Limb (tissue), 2 donors: Measurements from ENCODE around the gene BGN.

Source experiments
- DNase-seq, 2 donors: peaks; one replicate each; pipeline ENCODE4 v3.0.0-alpha.2; 2016; ENCODE audit errors: extremely low spot score in 2 of 2

BGN gene

DNA sequence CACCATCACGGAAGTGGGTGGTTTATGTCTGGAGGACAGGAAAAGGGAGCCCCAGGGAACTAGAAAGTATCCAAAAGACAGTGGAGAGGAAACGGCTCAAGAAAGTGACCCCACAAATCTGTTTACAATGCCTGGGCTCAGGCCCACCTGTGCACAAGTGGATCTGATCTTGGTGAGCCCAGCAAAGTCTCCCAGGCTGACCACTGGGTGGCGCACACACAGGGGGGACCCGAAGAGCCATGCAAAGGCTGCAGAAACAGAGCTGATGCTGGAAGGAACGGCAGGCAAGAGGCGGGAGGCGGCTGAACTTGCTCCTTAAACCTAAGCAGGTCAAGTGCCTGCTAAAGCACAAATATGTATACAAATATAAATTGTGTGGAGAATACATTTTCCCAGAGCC lies 34.0 kb upstream of the BGN start:
- peak in 1 of 2 donors; percentile 68 for DNase-seq

GRCh38 chrX:153462291-153462690 lies 32.5 kb upstream of the BGN start:
- DNase-seq = no peak

DNA sequence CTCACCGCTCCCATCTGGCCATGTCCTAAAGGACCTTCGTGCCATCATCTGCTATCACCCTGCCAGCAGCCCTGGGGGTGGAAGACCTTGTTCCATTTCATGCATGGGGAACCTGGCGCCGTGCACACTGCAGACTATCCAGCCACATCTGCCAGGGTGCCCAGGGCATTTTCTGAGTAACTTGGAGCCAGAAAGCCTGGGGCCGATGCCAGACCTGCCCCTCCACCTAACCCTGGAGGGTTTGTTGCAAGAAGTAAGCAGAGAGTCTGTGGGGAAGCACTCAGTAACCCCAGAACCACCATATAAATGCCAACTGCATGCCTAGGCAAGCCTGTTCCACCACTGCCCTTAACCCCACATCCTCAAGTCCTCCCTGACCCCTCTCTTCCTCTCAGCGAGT lies 31.7 kb upstream of the BGN start:
- DNase-seq = no peak

DNA sequence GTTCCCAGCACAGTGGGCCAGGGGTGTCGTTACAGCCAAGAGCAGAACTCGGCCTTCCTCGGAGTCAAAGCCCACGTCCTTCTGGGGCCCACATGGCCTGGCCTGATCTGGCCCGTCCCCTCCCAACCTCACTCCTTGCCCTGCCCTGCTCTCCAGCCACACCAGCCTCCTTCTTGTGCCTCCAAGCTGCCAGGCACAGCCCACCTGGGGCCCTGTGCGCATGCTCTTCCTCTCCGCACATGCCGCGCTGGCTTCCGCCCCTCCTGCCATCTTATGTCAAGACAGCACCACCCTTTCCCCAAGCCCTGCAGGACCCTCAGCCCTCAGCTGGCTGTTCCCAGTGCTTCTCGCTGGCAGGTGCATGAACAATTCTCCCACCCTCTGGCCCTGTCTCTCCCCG lies 31.2 kb upstream of the BGN start:
- DNase-seq = no peak

DNA sequence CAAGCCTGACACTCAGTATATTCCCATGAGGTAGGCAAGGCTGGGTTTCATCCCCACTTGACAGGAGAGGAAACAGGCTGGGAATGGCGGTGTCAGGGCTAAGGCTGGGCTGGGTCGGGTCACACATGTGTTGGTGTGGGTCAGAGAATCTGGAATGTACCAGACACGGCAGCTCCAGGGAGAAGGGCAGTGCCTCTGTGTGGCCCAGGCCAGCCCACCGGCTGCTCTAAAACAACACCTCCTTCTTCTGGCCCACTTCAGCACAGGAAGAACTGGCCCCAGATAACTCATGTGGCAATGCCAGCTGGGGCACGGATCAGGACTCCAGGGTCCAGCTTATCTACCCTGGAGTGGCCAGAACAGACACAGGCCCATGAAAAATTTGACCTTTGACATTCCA lies 30.7 kb upstream of the BGN start:
- no peak for DNase-seq

- no peak for DNase-seq
These were observed 28.9 kb upstream of the BGN start for GRCh38 chrX:153465691-153466380.

GRCh38 chrX:153468008-153468580 lies 26.7 kb upstream of the BGN start:
- no peak for DNase-seq

DNA sequence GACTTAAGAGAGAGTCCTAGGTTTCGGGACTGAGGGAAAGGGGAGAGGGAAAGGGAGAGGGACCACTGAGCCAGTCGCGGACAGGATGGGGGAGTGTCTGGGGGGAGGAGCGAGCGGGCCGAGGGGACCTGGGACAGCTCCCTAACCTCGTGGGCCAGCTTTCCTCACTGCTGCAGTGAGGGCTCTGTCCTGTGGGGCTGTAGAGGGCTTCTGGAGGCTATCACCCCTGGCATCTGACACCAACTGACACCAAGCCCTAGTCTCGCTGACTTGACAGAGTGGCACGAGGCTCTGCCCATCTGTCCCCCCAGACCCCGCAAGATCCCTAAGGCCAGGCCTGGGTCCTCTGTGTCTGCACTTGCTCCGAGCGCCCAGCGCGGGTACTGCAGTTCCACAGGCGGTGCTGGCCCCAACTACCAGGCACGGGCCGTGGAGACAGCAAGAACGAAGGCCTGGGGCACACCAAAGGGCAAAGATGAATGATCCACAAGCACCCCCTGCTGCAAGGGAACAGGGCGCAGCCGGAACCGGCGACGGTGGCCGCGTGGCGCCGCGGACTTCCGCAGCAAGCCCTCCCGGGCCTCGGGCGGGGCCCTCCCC lies 24.9 kb upstream of the BGN start:
- peak in 1 of 2 donors; percentile 52 for DNase-seq

GRCh38 chrX:153470411-153471363 lies 24.1 kb upstream of the BGN start, which contains the start of gene HAUS7:
Gene HAUS7 (minus strand): TSS chrX:153470576. CDS start chrX:153470557, 19 bp downstream.
- DNase-seq = peak; percentile 80 to 95

DNA sequence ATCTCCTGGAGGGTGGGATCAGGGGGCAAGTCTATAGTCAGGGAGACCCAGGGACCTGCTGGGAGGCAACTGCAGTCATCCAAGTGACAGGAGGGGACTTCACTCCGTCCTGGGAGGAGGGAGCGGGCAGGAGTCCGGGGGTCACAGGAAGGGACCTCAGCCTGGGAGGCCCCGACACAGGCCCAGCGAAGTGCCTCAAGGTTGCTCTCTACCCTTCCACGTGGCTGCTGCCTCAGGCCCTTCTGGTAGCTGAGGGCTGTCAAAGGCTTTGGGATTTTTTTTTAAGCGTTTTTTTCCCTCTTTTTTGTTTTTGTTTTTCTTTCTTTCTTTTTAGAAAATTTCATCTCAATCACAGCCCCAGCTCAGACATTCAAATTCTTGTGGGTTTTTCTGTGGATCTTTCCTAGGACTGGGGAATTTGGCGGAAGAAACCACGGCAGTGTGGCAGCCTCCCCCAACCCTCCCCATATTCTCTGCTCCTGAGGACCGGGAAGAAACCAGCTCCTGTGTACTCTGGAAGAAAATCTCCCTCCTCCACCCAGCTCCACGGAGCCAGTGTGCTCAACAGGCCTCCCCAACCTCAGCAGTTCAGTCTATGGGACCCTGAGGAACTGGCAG lies 23.0 kb upstream of the BGN start:
- DNase-seq = no peak

DNA sequence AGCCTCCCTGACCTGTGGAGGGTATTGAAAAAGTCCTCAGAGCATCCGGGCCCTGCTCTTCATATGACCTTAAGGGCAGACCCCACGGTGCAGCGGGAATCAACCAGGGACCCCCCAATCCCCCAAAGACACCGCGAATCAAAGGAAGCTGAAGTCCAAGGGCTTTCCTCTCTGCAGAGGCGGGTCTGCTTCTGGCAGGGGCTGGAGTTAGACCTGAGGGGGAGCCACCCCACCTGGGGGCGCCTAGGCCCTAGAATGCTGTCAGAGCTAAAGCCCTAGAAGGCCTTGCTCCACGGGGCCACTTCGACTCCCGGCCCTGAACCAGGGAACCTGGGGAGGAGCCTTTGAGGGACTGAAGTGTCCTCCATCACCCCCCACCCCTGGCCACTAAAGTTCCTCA lies 21.7 kb upstream of the BGN start:
- DNase-seq = no peak

GRCh38 chrX:153474266-153474665 lies 20.5 kb upstream of the BGN start:
- no peak for DNase-seq

DNA sequence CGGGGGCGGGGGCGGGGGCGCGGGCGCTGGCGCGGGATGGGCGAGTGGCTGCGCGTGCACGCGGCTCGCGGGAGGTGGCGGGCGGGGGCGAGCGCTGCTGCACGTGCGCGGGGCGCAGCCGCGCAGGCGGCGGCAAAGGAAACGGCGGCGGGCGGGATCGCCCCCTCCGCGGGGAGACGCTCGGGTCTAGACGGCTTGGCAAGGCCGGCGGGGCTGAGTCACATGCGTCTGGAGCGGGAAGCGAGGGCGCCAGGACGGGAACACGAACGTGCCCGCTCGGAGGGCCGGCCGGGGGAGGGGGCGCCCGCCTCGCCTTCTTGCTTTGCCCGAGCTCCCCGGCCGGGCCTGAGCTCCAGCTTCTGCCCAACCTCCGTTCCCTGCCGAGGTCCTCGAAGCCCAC lies 20.1 kb upstream of the BGN start:
- DNase-seq = peak; percentile 50 to 83

DNA sequence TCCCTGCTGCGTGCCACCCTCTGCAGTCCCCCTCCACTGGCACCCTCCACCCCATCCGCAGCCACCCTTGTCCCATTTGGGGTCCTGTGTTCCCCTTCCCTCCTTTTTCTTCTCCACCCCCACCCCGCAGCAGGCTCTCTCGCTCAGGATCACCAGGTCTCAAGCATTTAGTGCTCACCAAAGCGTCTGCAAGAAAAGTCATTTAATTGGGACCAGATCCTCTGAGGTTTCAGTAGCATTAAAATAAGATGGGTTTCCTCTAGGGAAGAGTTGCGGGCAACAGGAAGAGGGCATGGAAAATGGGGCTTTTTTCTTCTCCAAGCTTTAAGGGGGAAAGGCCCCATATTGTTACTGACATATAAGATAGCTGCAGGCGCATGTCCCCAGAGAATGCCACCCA lies 19.5 kb upstream of the BGN start:
- DNase-seq = no peak

GRCh38 chrX:153475751-153476281 lies 19.0 kb upstream of the BGN start:
- no peak for DNase-seq

DNA sequence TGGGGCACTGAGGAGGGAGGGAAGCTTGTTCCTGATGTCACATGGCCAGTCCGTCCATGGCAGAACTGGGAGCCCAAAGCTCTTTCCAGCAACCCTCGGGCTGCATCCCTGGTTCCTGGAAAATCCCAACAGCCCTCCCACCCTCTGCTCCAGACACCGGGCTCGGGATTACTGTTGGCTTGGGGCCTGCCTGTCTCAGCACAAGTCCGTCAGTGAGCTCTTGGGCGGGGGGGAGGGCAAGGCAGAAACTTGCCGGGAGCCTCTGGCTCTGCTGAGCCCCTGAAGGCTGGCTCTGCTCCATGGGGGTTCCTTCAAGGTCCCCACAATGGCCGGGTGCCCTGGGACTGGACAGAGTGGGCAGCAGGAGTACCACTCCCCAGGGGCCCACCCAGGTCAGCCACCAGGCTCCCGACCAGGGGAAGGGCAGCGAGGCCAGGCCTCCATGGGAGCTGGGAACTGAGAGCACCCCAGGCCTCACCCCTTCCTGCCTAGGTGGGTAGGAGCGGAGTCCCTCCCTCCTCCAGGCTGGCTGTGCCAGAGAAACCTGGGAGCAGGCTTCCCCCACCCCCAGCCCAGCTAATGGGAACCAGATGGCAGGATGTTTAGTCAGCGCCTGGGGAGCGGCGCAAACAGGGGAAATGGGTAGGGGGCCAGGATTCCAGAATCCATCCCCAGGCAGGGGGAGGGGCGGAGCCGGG lies 18.0 kb upstream of the BGN start:
- peak in 1 of 2 donors; percentile 79 for DNase-seq

DNA sequence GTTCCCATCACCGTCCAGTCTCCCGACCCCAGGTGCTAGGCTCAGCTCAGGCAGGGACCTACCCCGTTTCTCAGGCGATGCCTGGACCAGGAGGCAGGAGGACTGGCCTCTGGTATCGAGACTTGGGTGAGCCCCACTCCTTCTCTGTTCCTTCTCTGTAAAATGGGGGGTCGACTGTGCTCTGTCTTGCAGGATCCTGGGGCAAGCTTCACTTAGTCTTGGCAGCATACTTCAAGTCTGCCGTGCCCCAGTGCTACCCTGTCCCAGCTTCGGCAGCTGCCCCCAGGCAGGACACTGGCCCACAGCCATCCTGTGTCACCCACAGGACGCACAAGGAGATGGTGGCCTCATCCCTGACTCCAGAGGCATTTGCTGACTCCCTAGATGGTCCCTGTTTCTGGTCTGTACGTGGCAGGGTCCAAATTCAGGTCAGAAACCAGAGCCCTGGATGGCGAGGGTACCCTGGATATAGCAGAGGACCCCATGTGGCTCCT lies 17.4 kb upstream of the BGN start:
- DNase-seq = no peak

- no peak for DNase-seq
These were observed 16.9 kb upstream of the BGN start for GRCh38 chrX:153477901-153478300.

DNA sequence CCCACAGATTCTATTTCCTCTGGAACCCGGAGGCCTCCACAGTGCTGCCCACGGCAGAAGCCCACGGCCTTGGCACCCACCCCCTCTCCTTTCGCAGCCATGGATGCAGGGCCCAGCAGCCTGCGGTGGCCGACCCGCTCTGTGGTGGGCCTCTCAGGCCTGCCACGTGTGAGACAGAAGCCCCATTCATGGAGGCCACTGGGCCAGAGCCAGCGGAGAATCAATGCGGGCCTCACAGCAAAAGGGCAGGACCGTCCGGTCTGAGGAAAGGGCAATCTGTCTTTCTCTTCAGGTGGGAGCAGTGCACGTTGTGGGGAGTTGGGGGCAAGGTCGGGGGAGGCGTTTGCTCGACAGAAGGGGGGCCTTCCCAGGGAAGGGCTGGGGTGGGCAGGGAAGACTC lies 16.0 kb upstream of the BGN start:
- DNase-seq = peak in 1 of 2 donors; percentile 55

DNA sequence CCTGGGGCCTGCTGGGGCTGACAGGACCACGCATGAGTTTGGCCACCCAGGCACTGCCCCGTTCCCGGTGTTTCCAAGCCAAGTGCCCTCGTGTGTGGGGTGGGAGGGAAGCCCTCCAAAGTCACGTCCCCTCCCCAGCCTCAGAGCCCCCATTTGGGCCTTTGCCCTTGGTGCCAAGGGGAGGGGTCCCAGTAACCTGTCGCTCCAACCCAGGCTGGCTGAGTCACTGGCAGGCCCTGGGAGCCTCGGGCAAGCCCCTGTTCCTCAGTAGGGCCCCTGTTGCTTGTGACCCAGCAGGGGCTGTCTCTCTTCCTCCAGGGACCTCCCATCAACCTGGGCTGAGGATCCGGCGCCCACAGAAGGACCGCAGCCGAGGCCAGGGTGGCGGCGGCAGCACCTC lies 13.7 kb upstream of the BGN start:
- no peak for DNase-seq
